HCT116 (cell line): ENCODE results near the gene DCTN2.
A peak's percentile ranks its signal among the peaks of the same experiment; 100 is the strongest.

Source experiments
- EGR1 ChIP-seq: IDR thresholded peaks from 2 replicates; pipeline ENCODE4 v1.6.1; 2012; ENCODE audit warnings: low read depth
- ELF1 ChIP-seq: IDR thresholded peaks from 2 replicates; pipeline ENCODE4 v1.6.1; 2012; ENCODE audit warnings: low read depth, borderline replicate concordance
- FOSL1 ChIP-seq: IDR thresholded peaks from 2 replicates; pipeline ENCODE4 v1.6.1; 2012; ENCODE audit warnings: low read depth
- POLR2A ChIP-seq: IDR thresholded peaks from 2 replicates; pipeline ENCODE4 v1.7.0; 2011; ENCODE audit warnings: borderline replicate concordance; ENCODE audit not compliant: insufficient read depth, insufficient read length; ENCODE audit errors: extremely low read depth
- POLR2AphosphoS5 ChIP-seq: IDR thresholded peaks from 2 replicates; pipeline ENCODE4 v1.6.1; 2011; ENCODE audit warnings: mild to moderate bottlenecking, low read depth, low read length, moderate library complexity
- TF ChIP-seq, protein P1 (sequence below), 3 experiments: fragments of 200-600 bp in 1 of 3; sonication (generic) in 1 of 3; IDR thresholded peaks in 2 of 3; conservative IDR thresholded peaks in 1 of 3; 2 replicates each; pipeline ENCODE4 v1.5.1; 2012 to 2017; ENCODE audit warnings: low read depth in 2 of 3, low read length in 2 of 3, antibody characterized with exemption in 1 of 3, borderline replicate concordance in 1 of 3, control low read depth in 1 of 3, mild to moderate bottlenecking in 1 of 3, mixed read lengths in 1 of 3, mixed run types in 1 of 3, moderate library complexity in 1 of 3; ENCODE audit not compliant: insufficient read depth in 1 of 3
- TF ChIP-seq, protein P2 (sequence below): IDR thresholded peaks from 2 replicates; pipeline ENCODE4 v1.6.1; 2012

DNA sequence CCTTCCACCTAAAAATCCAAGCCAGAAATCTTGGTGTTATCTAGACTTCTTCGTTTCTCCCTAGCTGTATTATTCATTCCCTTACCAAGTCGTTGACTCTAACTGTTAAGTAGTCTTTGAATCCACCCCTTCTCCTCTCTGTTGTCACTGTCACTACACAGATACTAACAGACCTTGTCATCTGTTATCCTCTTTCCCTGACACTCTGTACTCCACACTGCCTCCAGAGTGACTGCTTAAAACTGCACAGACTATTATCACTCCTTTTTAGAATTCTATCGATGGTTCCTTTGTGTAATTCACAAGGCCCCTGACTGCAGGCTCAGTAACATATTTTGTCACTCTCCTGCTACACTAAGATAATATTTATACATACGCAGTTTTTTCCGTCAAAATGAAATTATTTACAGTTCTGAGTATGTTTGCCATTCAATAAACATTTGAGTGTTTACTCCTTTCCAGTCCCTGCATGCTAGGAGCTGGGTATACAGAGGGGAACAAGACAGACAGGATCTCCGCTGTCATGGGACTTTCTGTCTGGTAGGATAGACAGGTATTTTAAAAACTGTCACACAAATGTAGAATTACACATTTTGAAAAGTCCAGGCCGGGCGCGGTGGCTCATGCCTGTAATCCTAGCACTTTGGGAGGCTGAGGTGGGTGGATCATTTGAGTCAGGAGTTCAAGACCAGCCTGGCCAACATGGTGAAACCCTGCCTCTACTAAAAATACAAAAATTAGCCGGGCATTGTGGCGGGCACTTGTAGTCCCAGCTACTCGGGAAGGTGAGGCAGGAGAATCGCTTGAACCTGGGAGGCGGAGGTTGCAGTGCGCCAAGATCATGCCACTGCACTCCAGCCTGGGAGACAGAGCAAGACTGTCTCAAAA, 55.4 kb downstream of the DCTN2 start:
- TF ChIP-seq, protein P1, sequence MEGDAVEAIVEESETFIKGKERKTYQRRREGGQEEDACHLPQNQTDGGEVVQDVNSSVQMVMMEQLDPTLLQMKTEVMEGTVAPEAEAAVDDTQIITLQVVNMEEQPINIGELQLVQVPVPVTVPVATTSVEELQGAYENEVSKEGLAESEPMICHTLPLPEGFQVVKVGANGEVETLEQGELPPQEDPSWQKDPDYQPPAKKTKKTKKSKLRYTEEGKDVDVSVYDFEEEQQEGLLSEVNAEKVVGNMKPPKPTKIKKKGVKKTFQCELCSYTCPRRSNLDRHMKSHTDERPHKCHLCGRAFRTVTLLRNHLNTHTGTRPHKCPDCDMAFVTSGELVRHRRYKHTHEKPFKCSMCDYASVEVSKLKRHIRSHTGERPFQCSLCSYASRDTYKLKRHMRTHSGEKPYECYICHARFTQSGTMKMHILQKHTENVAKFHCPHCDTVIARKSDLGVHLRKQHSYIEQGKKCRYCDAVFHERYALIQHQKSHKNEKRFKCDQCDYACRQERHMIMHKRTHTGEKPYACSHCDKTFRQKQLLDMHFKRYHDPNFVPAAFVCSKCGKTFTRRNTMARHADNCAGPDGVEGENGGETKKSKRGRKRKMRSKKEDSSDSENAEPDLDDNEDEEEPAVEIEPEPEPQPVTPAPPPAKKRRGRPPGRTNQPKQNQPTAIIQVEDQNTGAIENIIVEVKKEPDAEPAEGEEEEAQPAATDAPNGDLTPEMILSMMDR (IDR thresholded peaks at IDR 0.05 in 2 of 3, conservative IDR thresholded peaks at IDR 0.05 in 1 of 3; ENCODE audit: borderline replicate concordance in 1 of 3, insufficient read depth in 1 of 3, low read depth in 2 of 3, low read length in 2 of 3), result peak in 2 of 3 experiments; percentile 27 to 34; a peak in 2 of 6 replicates
- no peak for TF ChIP-seq FOSL1
- TF ChIP-seq, protein P2, sequence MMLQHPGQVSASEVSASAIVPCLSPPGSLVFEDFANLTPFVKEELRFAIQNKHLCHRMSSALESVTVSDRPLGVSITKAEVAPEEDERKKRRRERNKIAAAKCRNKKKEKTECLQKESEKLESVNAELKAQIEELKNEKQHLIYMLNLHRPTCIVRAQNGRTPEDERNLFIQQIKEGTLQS, result no peak
- no peak for TF ChIP-seq POLR2AphosphoS5
- TF ChIP-seq ELF1, result no peak
- no peak for TF ChIP-seq EGR1
- TF ChIP-seq POLR2A, result no peak
